G401 (cell line): ENCODE measurements around the gene DNAJB6. TPM values are rescaled to one million over a fixed set of nuclear protein-coding genes. Genes with fewer than 3 reads are reported as not detected.

ENCODE experiments used
- DNase-seq: peaks from one replicate; pipeline ENCODE4 v3.0.0-alpha.2; 2015; ENCODE audit warnings: low spot score
- in situ Hi-C: cut with HindIII; loops from 2 replicates; pipeline ENCODE4 v1.10.0; 2016; ENCODE audit warnings: low sequenced_read_pairs, mixed read lengths
- total RNA-seq: library from RNA; depleted of rRNA; stranded (reverse); fragments of >200 nt; shearing (Covaris generic); gene quantifications from 2 replicates; pipeline ENCODE4 v1.2.3, GENCODE V29; 2014

Gene DNAJB6
- total RNA-seq, 1 experiment from 2014 or later, result 115 TPM

DNA sequence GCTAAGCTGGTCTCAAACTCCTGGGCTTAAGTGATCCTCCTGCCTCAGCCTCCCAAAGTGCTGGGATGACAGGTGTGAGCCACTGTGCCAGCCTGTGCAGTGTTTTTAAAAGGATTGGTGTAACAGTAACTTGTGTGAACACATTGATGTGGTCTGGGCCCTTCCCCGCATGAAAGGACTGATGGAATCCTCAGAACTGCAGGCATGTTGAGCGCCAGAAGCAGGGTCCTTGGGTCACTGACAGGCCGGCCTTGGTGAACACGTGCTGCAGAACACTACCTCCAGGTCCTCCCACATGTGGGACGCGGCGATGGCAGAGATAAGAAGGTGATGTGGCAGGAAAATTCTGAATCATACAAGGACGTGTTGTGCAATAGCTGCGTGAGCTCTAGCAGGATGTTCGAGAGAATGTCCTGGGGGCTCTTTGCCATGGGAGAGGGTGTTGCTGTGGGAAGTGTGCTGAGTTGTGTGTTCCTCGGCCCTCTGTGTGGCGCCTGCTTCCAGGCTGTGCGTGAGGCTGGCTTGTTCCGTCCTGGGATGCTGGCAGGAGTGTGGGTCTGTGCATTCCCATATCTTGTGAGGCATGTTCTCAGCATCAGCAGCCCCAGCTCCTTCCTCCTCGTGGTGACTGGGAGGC, 68.2 kb downstream of the DNAJB6 start:
- DNase-seq, result no peak
- in situ Hi-C loops, result no loop called here

DNA sequence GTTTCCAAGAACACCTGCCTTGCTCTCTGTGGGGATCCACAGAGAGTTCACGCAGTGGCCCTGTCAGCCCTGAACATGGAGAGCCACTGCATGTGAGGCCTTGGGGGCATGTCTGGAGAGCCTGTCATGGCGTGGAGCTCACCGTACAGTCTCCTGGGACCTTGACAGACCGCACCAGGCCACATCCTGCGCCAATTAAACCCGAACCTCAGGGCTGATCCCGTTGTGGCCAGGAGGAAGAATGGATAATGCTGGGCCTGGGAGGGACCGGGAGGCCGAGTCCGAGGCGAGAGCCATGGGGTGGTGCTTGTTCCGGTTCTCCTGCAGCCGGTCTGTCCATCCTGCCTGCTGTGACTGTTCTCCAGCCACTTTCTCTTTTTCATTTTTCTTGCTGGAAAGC, 68.7 kb downstream of the DNAJB6 start:
- in situ Hi-C loops, result no loop called here
- DNase-seq, result no peak

DNA sequence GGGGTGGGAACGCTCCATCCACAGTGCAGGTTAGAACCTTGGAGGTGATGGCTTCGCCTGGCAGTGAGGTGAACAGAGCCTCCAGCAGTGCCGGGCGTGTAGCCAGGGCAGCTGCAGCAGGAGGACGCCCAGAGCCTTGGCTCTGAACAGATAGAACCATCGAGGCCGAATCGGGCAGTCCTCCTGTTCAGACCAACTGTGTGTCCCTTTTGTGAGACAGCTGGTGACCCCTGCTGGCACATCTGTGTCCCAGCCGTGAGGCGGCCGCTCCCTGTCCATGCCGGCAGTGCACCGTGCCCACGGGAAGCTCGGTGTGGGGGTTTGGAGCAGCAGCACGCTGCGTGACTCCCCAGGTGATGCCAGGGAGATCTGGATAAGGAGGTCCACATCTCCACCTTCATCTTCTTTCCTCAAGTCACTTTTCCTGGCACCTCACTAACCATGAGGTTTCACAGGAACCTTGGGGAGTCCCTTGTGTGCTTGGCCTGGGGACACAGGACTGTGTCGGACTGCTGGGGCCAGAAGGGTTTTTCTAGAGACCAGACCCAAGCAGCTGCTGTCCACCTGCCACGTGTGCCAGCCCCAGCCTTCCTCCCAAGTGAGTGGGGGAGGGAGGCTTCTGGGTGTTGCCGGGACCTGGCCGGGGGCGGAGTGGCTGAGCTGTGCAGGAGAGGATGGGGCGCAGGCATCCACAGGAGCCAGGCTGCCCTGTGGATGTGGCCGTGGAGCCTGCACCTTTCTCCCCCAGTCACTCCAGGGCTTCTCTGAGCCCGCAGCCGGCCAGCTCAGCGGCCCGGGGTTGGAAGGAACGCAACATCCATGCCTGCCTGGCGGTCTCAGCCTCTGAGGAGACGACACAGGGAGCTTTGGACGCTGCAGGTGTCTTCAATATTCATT, 69.4 kb downstream of the DNAJB6 start:
- DNase-seq, result no peak
- in situ Hi-C loops, result no loop called here

DNA sequence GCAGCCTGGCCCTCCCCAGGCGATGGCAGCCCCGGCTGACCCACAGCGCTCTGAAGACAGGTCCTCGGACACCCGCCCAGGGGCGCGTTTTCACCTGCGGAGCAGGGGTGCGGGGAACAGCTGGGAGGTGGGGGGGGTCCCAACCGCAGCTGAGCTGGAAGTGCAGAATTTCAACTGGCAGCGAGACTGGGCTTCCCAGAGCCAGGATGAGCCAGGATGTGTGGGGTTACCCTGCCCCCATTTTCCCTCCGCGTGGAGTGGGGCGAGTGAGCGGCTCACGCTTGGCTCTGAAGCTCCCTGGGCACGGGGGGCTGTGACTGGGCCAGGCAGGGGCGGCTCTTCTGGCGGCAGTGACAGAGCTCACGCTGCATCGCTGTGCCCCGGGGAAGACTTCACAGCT, 70.2 kb downstream of the DNAJB6 start:
- in situ Hi-C loops, result no loop called here
- DNase-seq, result no peak

GRCh38 chr7:157407512-157408257, 70.9 kb downstream of the DNAJB6 start:
- in situ Hi-C loops, result no loop called here
- DNase-seq, result no peak

GRCh38 chr7:157408258-157409101, 71.7 kb downstream of the DNAJB6 start:
- in situ Hi-C loops, result no loop called here
- no peak for DNase-seq

- in situ Hi-C loops, result no loop called here
- no peak for DNase-seq
Measured at GRCh38 chr7:157409149-157409752, 72.4 kb downstream of the DNAJB6 start.

DNA sequence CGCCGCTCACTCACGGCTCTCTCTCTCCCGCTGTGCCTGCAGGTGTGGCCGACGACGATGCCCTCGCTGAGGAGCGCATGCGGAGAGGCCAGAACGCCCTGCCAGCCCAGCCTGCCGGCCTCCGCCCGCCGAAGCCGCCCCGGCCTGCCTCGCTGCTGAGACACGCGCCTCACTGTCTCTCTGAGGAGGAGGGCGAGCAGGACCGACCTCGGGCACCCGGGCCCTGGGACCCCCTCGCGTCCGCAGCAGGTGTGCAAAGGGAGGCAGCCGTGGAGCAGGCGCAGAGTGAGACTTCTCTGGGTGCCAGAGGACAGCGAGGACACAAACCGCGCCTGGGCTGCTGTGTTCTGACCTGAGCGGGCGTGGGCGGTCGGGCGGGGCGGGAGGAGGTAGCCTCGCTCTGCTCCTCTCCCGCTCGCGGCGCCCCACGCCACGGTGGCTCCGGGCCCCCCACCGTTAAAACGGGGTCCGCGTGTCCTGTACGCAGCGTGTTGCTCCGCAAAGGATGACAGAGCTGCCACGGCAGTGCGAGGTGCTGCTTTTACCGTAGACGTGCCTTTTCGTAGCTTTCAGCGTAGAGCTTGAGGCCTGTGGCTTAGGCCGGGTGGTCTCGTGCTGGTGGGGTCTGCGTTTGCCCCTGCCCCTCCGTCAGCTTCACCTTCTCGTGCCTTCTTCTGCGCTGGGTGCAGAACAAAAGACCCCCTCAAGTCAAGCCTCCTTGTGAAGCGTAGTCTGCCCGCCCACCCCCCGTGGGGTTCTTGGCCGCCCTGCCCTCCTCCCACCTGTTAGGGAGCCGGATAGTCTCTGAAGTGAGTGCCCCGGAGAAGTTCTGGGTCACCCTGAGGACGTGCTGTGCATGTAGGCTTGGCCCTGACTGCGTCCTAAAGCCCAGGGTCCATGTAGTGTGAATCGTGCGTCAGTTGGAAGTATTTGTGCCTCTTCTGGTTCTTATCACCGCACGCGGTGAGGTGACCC, 73.2 kb downstream of the DNAJB6 start:
- in situ Hi-C loops, result no loop called here
- no peak for DNase-seq

DNA sequence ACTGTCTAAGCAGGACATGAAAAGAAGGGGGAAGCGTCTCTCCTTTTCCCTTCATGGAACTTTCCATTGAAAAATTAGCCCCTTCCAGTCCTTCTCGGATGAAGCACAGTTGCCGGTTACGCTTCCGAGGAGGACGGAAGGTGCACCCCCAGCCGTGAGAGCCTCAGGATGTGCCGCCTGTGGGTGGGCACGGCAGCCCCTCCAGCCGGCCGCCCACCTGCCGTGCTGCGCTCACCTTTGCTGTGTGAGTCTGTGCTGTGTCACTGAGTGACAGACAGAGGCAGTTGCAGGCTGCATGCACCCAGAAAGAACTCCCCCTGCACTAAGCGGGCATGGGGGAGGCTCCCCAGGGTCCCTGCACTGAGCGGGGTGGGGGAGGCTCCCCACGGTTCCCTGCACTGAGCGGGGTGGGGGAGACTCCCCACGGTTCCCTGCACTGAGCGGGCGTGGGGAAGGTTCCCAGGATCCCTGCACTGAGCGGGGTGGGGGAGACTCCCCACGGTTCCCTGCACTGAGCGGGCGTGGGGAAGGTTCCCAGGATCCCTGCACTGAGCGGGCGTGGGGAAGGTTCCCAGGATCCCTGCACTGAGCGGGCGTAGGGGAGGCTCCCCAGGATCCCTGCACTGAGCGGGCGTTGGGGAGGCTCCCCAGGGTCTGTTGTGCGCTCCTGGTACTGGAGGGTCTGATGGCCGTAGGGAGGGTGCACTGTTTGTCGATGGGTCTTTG, 74.2 kb downstream of the DNAJB6 start:
- in situ Hi-C loops, result no loop called here
- DNase-seq, result no peak

DNA sequence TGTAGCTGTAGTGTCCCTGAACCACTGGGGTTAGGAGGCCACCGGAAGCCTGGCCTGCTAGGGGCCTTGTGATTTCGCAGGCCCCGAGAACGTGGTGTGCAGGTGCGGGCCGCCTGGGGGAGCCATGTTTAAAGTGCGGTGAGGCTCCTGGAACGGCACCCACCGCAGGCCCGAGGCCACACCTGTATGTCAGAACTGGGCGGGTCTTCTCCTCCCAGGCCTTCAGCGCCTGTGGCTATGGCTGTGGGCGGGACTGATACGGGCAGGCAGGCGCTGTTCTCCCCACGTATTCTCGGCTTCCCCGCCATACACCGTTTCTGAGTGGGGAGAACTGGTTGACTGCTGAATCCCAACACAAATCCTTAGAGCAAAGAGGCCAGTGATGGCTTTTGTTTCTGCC, 74.8 kb downstream of the DNAJB6 start:
- DNase-seq, result no peak
- in situ Hi-C loops, result no loop called here

DNA sequence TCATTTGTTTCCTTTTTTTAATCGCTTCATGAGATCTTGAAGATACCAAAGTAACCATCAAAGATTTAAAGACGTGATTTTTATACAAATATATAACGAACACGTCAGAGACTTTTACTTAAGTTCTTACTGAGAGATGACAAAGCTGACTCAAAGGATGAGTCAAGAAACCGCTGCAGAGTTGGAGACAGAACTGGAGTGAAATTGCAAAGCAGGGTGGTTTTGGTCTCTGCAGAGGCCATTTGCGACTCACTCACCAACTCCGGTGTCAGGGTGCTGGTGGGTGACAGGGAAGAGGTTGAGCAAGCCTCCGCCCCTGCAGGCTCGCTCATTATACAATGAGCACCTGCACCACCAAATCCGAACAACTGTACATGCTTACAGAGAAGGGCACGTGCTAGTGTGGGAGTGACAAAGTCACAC, 75.2 kb downstream of the DNAJB6 start:
- in situ Hi-C loops, result no loop called here
- DNase-seq, result no peak

DNA sequence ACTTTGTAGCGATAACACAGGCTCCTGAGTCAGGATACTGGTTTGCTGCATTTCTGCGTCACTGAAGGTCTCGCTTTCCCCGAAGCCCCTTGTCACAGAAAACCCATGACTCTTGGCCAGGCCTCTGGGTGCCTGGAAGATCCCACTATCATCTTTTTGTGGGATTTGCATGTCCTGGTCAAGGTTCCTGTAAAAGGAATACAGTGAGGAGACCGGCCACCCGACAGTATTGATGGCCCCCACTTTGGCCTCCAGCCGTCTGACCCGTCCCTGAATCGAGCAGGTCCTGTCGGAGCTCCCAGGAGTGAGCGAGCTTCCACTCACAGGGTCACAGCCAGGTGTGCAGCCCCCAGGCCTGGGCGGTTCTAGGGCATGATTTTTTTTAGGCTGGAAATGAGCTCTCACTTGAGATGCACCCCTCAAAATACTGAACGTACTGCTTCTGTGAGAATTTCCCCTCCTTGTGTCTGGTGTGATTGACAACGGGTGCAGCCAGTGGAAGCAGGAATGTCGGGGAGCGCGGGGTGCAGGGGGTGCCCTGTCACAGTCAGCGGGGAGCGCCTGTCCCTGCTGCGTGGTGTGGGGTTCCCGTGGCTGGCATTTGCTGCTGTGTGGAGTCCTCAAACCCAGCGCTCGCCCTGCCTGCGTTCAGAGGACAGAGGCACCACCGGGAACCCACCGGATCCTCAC, 75.8 kb downstream of the DNAJB6 start:
- DNase-seq, result no peak
- in situ Hi-C loops, result no loop called here

GRCh38 chr7:157413881-157414701, 77.3 kb downstream of the DNAJB6 start:
- no peak for DNase-seq
- in situ Hi-C loops, result no loop called here

DNA sequence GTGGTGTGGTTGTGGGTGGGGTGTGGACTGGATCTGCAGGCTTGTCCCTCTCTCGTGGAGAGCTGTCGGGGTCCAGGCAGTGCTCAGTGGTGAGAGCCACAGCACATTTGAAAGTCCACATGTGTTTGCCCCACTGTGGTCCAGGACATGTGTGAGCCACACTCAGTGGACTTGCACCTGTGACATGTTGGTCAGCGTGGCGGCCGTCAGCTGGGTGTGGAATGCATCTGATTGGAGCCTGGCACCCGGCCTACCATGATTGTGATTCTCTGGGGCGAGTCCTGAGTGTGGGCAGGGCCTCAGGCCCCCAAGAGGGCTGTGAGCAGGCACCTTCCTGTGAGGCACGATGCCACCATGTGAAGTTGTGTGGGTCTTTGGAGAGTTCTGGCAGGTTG, 77.9 kb downstream of the DNAJB6 start:
- in situ Hi-C loops, result no loop called here

DNA sequence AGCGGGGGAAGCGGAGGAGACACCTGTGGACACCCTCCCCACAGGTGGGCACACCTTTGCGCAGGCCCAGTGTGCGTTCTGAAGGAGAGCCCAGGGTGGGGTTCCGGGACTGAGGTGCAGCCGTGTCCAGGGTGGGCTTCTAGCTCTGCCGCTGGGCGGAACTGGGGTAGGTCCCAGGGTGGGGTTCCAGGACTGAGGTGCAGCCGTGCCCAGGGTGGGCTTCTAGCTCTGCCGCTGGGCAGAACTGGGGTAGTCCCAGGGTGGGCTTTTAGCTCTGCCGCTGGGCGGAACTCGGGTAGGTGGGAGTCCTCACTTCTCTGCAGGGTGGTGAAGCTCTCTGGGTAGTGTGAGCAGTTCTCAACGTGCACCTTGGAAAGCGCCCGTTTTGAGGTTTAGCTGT, 78.7 kb downstream of the DNAJB6 start:
- in situ Hi-C loops, result no loop called here
- no peak for DNase-seq

More for the DNA sequence above, 77.9 kb downstream of the DNAJB6 start:
- DNase-seq, result no peak

- in situ Hi-C loops, result no loop called here
- DNase-seq, result no peak
Measured at GRCh38 chr7:157416011-157416410, 79.2 kb downstream of the DNAJB6 start.
